Transverse colon (tissue), 4 donors: ENCODE measurements around the gene ERC2. TPM values are rescaled to one million over a fixed set of nuclear protein-coding genes. Genes with fewer than 3 reads are reported as not detected.

Source experiments
- DNase-seq: peaks from one replicate; pipeline ENCODE4 v3.0.0-alpha.2; 2019
- H3K27ac ChIP-seq, 4 donors: fragments of 200-600 bp; sonication (generic); 2 replicates each; pipeline ENCODE4 v1.5.1; 2016 to 2018; ENCODE audit warnings: inconsistent platforms in 4 of 4
- H3K27me3 ChIP-seq: fragments of 200-600 bp; sonication (generic); 2 replicates; pipeline ENCODE4 v1.5.1; 2017; ENCODE audit warnings: inconsistent platforms
- H3K36me3 ChIP-seq, 4 donors: fragments of 200-600 bp; sonication (generic); 2 replicates each; pipeline ENCODE4 v1.5.1; 2017 to 2019; ENCODE audit warnings: inconsistent platforms in 4 of 4
- H3K4me1 ChIP-seq, 4 donors: fragments of 200-600 bp; sonication (generic); 2 replicates each; pipeline ENCODE4 v1.5.1; 2017 to 2020; ENCODE audit warnings: inconsistent platforms in 4 of 4
- H3K4me3 ChIP-seq, 4 donors: fragments of 200-600 bp; sonication (generic); 1 replicate in 1 of 4; 2 replicates in 3 of 4; pipeline versions ENCODE4 v1.5.1 to v1.6.1; 2017 to 2019; ENCODE audit warnings: inconsistent platforms in 4 of 4
- H3K9me3 ChIP-seq, 2 donors: fragments of 200-600 bp; sonication (generic); 2 replicates each; pipeline ENCODE4 v1.5.1; 2017 to 2019; ENCODE audit warnings: inconsistent platforms in 2 of 2
- EP300 ChIP-seq: sonication (generic); formaldehyde crosslinking; IDR thresholded peaks from one replicate; pipeline ENCODE4 v1.6.1; 2017; ENCODE audit warnings: antibody characterized with exemption, low read depth
- POLR2A ChIP-seq: fragments of 450-650 bp; IDR thresholded peaks from one replicate; pipeline ENCODE4 v1.6.1; 2016; ENCODE audit warnings: antibody characterized with exemption, mild to moderate bottlenecking, moderate library complexity
- POLR2AphosphoS5 ChIP-seq, 3 donors: sonication (generic); formaldehyde crosslinking; IDR thresholded peaks; one replicate each; pipeline ENCODE4 v1.6.1; 2016; ENCODE audit warnings: antibody characterized with exemption in 3 of 3
- WGBS, 2 donors: methylation state at CpG; one replicate each; pipeline ENCODE4 v1.1.5; 2018; ENCODE audit warnings: low coverage in 1 of 2; 5-methylcytosine and 5-hydroxymethylcytosine counted together
- in situ Hi-C, 4 donors: fragments of 200-750 bp; cut with MboI; loops; one replicate each; pipeline versions ENCODE4 v1.15.0 to v1.15.1; 2017; ENCODE audit warnings: low sequenced_read_pairs in 3 of 4, low pct_ligation_motif_present in 1 of 4, low pct_unique_long_range_greater_than_20kb in 1 of 4
- intact Hi-C: fragments of 100-400 bp; cut with DNase I; formaldehyde crosslinking; loops from one replicate; pipeline ENCODE4 v1.15.1; 2023; ENCODE audit warnings: low total_unique reads
- total RNA-seq, 4 donors: library from RNA; depleted of rRNA; stranded (reverse); fragments of >200 nt; gene quantifications; one replicate each; pipeline ENCODE4 v1.1.0, GENCODE V29; 2016
- TF ChIP-seq, protein P1 (sequence below), 5 experiments: fragments of 200-600 bp in 3 of 5; fragments of 450-650 bp in 2 of 5; sonication (generic) in 3 of 5; IDR thresholded peaks; 1 replicate in 2 of 5; 2 replicates in 3 of 5; pipeline ENCODE4 v1.5.1; 2016 to 2017; ENCODE audit warnings: antibody characterized with exemption in 5 of 5, inconsistent platforms in 3 of 5, mild to moderate bottlenecking in 2 of 5, moderate library complexity in 1 of 5

ERC2 gene
- total RNA-seq, 4 donors from 2014 or later: 0.41 to 1.3 TPM; not detected in 2

DNA sequence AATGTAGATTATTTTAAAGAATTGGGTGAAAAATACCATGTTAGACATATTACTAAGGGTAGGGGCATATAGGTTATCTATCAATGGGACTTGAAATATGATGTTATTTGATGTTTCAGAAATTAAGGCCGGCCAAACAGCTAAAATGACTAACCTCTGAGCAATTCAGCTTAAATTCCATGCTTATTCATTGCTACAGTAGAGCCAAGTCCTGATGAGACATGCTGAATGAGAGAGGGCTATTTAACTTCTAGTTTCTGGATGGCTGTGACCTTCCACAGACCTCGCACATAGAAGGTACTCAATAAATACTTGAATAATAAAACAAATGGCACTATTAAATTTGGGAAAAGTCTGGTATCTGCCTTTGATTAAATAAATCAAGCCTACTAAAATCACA, 805.6 kb downstream of the ERC2 start:
- 74 to 88% methylated on average over 2 of the region's 2 CpGs for WGBS, 2 donors

GRCh38 chr3:55661571-55661970, 806.7 kb downstream of the ERC2 start:
- Histone ChIP-seq H3K36me3 (no peaks in the 10 kb centered on the region), H3K4me1 (no peaks in the 10 kb centered on the region), H3K9me3 (no peaks in the 10 kb centered on the region), H3K27me3 (no peaks in the 10 kb centered on the region), H3K27ac (no peak overlapping the region), H3K4me3 (no peak overlapping the region)
- no peak for DNase-seq
- no peak for TF ChIP-seq POLR2A
- TF ChIP-seq, protein P1, sequence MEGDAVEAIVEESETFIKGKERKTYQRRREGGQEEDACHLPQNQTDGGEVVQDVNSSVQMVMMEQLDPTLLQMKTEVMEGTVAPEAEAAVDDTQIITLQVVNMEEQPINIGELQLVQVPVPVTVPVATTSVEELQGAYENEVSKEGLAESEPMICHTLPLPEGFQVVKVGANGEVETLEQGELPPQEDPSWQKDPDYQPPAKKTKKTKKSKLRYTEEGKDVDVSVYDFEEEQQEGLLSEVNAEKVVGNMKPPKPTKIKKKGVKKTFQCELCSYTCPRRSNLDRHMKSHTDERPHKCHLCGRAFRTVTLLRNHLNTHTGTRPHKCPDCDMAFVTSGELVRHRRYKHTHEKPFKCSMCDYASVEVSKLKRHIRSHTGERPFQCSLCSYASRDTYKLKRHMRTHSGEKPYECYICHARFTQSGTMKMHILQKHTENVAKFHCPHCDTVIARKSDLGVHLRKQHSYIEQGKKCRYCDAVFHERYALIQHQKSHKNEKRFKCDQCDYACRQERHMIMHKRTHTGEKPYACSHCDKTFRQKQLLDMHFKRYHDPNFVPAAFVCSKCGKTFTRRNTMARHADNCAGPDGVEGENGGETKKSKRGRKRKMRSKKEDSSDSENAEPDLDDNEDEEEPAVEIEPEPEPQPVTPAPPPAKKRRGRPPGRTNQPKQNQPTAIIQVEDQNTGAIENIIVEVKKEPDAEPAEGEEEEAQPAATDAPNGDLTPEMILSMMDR (IDR thresholded peaks at IDR 0.05): no peak
- in situ Hi-C loops (no loop called here), intact Hi-C loops (no loop called here)
- WGBS, 2 donors: 57 to 69% methylated on average over 4 of the region's 4 CpGs

More for the DNA sequence above, 805.6 kb downstream of the ERC2 start:
- TF ChIP-seq, protein P1 (IDR thresholded peaks at IDR 0.05): no peak
- TF ChIP-seq POLR2A (no peak), POLR2AphosphoS5 (IDR thresholded peaks at IDR 0.05) (no peak), EP300 (no peak)
- no peak overlapping the region for H3K27ac ChIP-seq
- intact Hi-C loops (no loop called here), in situ Hi-C loops (no loop called here)
- H3K36me3 ChIP-seq: no peaks in the 10 kb centered on the region
- no peak overlapping the region for H3K4me3 ChIP-seq
- DNase-seq: no peak
- H3K9me3 ChIP-seq: no peaks in the 10 kb centered on the region
- H3K27me3 ChIP-seq: no peaks in the 10 kb centered on the region
- H3K4me1 ChIP-seq: no peaks in the 10 kb centered on the region

- intact Hi-C loops (no loop called here), in situ Hi-C loops (no loop called here)
- TF ChIP-seq POLR2AphosphoS5 (IDR thresholded peaks at IDR 0.05) (no peak), POLR2A (no peak), EP300 (no peak)
- TF ChIP-seq, protein P1 (IDR thresholded peaks at IDR 0.05): no peak
- no peaks in the 10 kb centered on the region for H3K36me3 ChIP-seq
- 50 to 55% methylated on average over 1 to 4 of the region's 4 CpGs for WGBS, 2 donors
- no peak overlapping the region for H3K4me3 ChIP-seq
- H3K9me3 ChIP-seq: no peaks in the 10 kb centered on the region
- no peak overlapping the region for H3K27ac ChIP-seq
- no peak for DNase-seq
- H3K27me3 ChIP-seq: no peaks in the 10 kb centered on the region
- no peaks in the 10 kb centered on the region for H3K4me1 ChIP-seq
Measured at GRCh38 chr3:55661141-55661540, 807.1 kb downstream of the ERC2 start.

DNA sequence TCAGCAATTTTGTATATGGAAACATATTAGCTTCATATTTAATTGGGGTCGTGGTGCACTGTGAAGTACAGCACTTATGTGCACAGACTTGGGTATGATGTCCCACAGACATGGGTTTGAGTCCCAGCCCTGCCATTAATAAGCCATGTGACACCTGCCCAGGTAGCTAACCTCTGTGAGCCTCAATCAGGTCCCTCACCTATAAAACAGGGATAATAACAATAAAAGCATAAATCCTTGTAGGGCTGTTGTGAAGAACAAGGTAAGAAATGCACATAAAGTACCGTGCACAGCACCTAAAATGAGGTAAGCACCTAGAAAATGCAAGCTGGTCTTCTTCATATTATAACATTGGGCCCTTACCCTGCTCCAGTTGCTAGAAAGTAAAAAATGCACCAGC, 807.6 kb downstream of the ERC2 start:
- intact Hi-C loops (no loop called here), in situ Hi-C loops (no loop called here)
- Histone ChIP-seq H3K27me3 (no peaks in the 10 kb centered on the region), H3K36me3 (no peaks in the 10 kb centered on the region), H3K27ac (no peak overlapping the region), H3K9me3 (no peaks in the 10 kb centered on the region), H3K4me1 (no peaks in the 10 kb centered on the region), H3K4me3 (no peak overlapping the region)
- TF ChIP-seq POLR2AphosphoS5 (IDR thresholded peaks at IDR 0.05) (no peak), EP300 (no peak), POLR2A (no peak)
- TF ChIP-seq, protein P1 (IDR thresholded peaks at IDR 0.05): no peak
- 44 to 52% methylated on average over 1 to 2 of the region's 2 CpGs for WGBS, 2 donors
- no peak for DNase-seq
